Forelimb muscle (tissue), 1 donor: ENCODE data around the gene OR7D4. TPM values are rescaled to one million over a fixed set of nuclear protein-coding genes. Genes with fewer than 3 reads are reported as not detected.
"Not testable (repeated sequence)": the region's sequence is repeated elsewhere in the genome, so short reads cannot be mapped to it uniquely, and the experiment has no call there.

Experiments used
- DNase-seq: peaks from one replicate; pipeline ENCODE4 v3.0.0-alpha.2; 2013; ENCODE audit warnings: low read depth
- polyA plus RNA-seq: library from polyadenylated mRNA; unstranded; fragments of 120-200 nt; gene quantifications from one replicate; pipeline ENCODE4 v1.2.1, GENCODE V29; 2013; ENCODE audit not compliant: insufficient read length

The OR7D4 gene
- polyA plus RNA-seq, result not detected

GRCh38 chr19:9219489-9219888 is at the start of gene OR7D4:
OR7D4 (minus strand) TSS chr19:9219589; CDS start chr19:9214837, 4,752 bp downstream.
- DNase-seq, result no peak

- no peak for DNase-seq
These were observed 31.8 kb upstream of the OR7D4 start for GRCh38 chr19:9251236-9251635.

- no peak for DNase-seq
These were observed 31.2 kb upstream of the OR7D4 start, which contains the start of gene OR7E24 for GRCh38 chr19:9250630-9251029. OR7E24 (plus strand) TSS chr19:9250930; CDS start chr19:9251044, 114 bp downstream.

GRCh38 chr19:9205501-9206113 is 13.8 kb downstream of the OR7D4 start:
- DNase-seq, result peak; percentile 24

GRCh38 chr19:9198044-9198443 is 21.3 kb downstream of the OR7D4 start:
- DNase-seq, result not testable (repeated sequence)

- no peak for DNase-seq
These were observed 29.9 kb downstream of the OR7D4 start for GRCh38 chr19:9189535-9189934.

GRCh38 chr19:9187191-9187590 is 32.2 kb downstream of the OR7D4 start:
- no peak for DNase-seq

- no peak for DNase-seq
These were observed 36.4 kb downstream of the OR7D4 start for GRCh38 chr19:9183000-9183399.

GRCh38 chr19:9178901-9179300 is 40.5 kb downstream of the OR7D4 start, which contains the start of gene OR7D2:
OR7D2 (plus strand) TSS chr19:9178979; CDS start chr19:9185782, 6,803 bp downstream.
- no peak for DNase-seq

- DNase-seq, result no peak
These were observed 44.1 kb downstream of the OR7D4 start for GRCh38 chr19:9175326-9175725.

GRCh38 chr19:9171393-9171991 is 47.9 kb downstream of the OR7D4 start:
- no peak for DNase-seq

GRCh38 chr19:9166846-9167245 is 52.5 kb downstream of the OR7D4 start:
- no peak for DNase-seq

- DNase-seq, result no peak
These were observed 54.1 kb downstream of the OR7D4 start for GRCh38 chr19:9165261-9165660.

GRCh38 chr19:9161427-9161826 is 58.0 kb downstream of the OR7D4 start:
- no peak for DNase-seq

Other genes with a start within 250 kb of the OR7D4 start
- not detected for gene MUC16, start 209.2 kb downstream of the OR7D4 start, polyA plus RNA-seq
- gene OR1M1, start 132.5 kb downstream of the OR7D4 start, polyA plus RNA-seq, result not detected
- 0.08 TPM for gene OR7G2, start 112.1 kb downstream of the OR7D4 start, polyA plus RNA-seq
- gene OR7G1, start 103.8 kb downstream of the OR7D4 start, polyA plus RNA-seq, result not detected
- not detected for gene OR7G3, start 92.6 kb downstream of the OR7D4 start, polyA plus RNA-seq
- 17.4 TPM for gene ZNF317, start 79.2 kb downstream of the OR7D4 start, polyA plus RNA-seq
- gene OR7D2, start 40.6 kb downstream of the OR7D4 start, polyA plus RNA-seq, result 0.04 TPM
- gene OR7E24, start 31.3 kb upstream of the OR7D4 start, polyA plus RNA-seq, result not detected
- gene ZNF699, start 90.2 kb upstream of the OR7D4 start, polyA plus RNA-seq, result 2.8 TPM
- 25.6 TPM for gene ZNF559, start 104.6 kb upstream of the OR7D4 start, polyA plus RNA-seq
- 5.5 TPM for gene ZNF177, start 143.4 kb upstream of the OR7D4 start, polyA plus RNA-seq
- 21.7 TPM for gene ZNF266, start 216.0 kb upstream of the OR7D4 start, polyA plus RNA-seq